ENCODE measurements around the gene HMCN2. TPM values are rescaled to one million over a fixed set of nuclear protein-coding genes. Genes with fewer than 3 reads are reported as not detected.

Gene HMCN2
- total and polyA plus RNA-seq, 2 of the 4 experiments (the other 2 are of a cell fraction), result 0.02 TPM; not detected in 1

DNA sequence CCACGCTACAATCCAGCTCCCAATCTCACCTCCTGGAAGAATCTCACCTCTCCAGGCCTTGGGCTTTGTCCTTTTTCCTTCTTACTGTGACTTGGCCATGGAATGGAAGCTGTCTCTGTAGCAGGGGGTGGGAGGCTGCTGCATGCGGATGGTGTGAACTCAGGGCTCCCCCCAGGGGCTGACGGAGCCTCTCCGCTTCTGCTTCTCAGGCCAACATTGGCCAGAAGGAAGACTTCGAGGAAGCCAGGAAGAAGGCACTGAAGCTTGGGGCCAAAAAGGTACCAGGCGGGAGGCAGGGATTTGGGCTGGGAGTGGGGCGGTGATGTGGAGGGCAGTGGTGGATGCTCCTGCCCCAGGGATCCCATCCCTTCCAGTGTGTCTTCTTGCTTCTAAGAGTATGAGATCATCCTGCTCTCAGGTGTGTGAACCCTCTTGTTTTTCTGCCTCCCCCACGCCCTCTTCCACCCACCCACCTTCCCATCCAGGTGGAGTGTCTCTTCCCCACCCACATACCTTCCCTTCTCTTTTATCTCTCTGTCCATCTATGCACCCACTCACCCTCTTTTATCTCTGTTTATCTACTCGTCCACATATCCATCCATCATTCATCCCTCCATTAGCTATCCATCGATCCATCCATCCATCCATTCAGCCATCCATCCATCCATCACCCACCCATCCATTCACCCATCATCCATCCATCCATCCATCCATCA, 188.7 kb downstream of the HMCN2 start:
- DNase-seq (no peak), ATAC-seq (ENCODE audit: low read depth) (no peak)
- H2BK5ac ChIP-seq (ENCODE audit: low read depth, low read length, poor library complexity, severe bottlenecking), result peak overlapping the region; percentile 54
- no peak overlapping the region for H3K56ac ChIP-seq (ENCODE audit: extremely low read depth, insufficient read depth, low read length)
- intact Hi-C loops (cut with micrococcal nuclease), result no loop called here
- no peak overlapping the region for H2BK120ac ChIP-seq (ENCODE audit: low read depth, low read length)
- no peak overlapping the region for H4K5ac ChIP-seq (ENCODE audit: low read depth, low read length)
- no peak overlapping the region for H3K4ac ChIP-seq (ENCODE audit: low read depth, low read length)
- H3K4me1 ChIP-seq (ENCODE audit: control insufficient read depth, insufficient read depth, low read length), result peaks cover 9% of the 10 kb centered on the region
- TF ChIP-seq SMC3 (IDR thresholded peaks at IDR 0.05; ENCODE audit: low read depth, low read length), result no peak
- TF ChIP-seq MAZ (IDR thresholded peaks at IDR 0.05; ENCODE audit: borderline replicate concordance, low read depth, low read length), result no peak
- TF ChIP-seq RAD21 (IDR thresholded peaks at IDR 0.05; ENCODE audit: low read length), result no peak
- no peak for TF ChIP-seq FOS (IDR thresholded peaks at IDR 0.05; ENCODE audit: low read depth, low read length)
- TF ChIP-seq POLR2A (IDR thresholded peaks at IDR 0.05; ENCODE audit: low read depth, low read length), result no peak
- no peak for TF ChIP-seq BHLHE40 (IDR thresholded peaks at IDR 0.05; ENCODE audit: low read depth, low read length)
- no peak for TF ChIP-seq MXI1 (IDR thresholded peaks at IDR 0.05; ENCODE audit: borderline replicate concordance, low read depth, low read length)
- TF ChIP-seq, protein P1, sequence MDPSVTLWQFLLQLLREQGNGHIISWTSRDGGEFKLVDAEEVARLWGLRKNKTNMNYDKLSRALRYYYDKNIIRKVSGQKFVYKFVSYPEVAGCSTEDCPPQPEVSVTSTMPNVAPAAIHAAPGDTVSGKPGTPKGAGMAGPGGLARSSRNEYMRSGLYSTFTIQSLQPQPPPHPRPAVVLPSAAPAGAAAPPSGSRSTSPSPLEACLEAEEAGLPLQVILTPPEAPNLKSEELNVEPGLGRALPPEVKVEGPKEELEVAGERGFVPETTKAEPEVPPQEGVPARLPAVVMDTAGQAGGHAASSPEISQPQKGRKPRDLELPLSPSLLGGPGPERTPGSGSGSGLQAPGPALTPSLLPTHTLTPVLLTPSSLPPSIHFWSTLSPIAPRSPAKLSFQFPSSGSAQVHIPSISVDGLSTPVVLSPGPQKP (IDR thresholded peaks at IDR 0.05; ENCODE audit: borderline replicate concordance, low read depth, low read length), result no peak
- TF ChIP-seq, protein P2, sequence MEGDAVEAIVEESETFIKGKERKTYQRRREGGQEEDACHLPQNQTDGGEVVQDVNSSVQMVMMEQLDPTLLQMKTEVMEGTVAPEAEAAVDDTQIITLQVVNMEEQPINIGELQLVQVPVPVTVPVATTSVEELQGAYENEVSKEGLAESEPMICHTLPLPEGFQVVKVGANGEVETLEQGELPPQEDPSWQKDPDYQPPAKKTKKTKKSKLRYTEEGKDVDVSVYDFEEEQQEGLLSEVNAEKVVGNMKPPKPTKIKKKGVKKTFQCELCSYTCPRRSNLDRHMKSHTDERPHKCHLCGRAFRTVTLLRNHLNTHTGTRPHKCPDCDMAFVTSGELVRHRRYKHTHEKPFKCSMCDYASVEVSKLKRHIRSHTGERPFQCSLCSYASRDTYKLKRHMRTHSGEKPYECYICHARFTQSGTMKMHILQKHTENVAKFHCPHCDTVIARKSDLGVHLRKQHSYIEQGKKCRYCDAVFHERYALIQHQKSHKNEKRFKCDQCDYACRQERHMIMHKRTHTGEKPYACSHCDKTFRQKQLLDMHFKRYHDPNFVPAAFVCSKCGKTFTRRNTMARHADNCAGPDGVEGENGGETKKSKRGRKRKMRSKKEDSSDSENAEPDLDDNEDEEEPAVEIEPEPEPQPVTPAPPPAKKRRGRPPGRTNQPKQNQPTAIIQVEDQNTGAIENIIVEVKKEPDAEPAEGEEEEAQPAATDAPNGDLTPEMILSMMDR (conservative IDR thresholded peaks at IDR 0.05; ENCODE audit: low read depth, low read length), result no peak
- no peak for TF ChIP-seq CEBPB (IDR thresholded peaks at IDR 0.05; ENCODE audit: low read depth, low read length)
- TF ChIP-seq RFX5 (IDR thresholded peaks at IDR 0.05; ENCODE audit: low read depth, low read length), result no peak
- TF ChIP-seq NFE2L2 (IDR thresholded peaks at IDR 0.05; ENCODE audit: low read depth, low read length), result no peak
- TF ChIP-seq RCOR1 (IDR thresholded peaks at IDR 0.05; ENCODE audit: insufficient replicate concordance, low read length), result no peak
- TF ChIP-seq, protein P3, sequence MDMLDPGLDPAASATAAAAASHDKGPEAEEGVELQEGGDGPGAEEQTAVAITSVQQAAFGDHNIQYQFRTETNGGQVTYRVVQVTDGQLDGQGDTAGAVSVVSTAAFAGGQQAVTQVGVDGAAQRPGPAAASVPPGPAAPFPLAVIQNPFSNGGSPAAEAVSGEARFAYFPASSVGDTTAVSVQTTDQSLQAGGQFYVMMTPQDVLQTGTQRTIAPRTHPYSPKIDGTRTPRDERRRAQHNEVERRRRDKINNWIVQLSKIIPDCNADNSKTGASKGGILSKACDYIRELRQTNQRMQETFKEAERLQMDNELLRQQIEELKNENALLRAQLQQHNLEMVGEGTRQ (IDR thresholded peaks at IDR 0.05; ENCODE audit: low read depth, low read length), result no peak
- TF ChIP-seq MAFK (IDR thresholded peaks at IDR 0.05; ENCODE audit: low read depth, low read length), result no peak
- no peak for TF ChIP-seq CHD1 (IDR thresholded peaks at IDR 0.05; ENCODE audit: low read depth, low read length)
- no peaks in the 10 kb centered on the region; the same call in 1 of the 2 replicates for H3K9me1 ChIP-seq (ENCODE audit: insufficient read depth, low read length)
- ChIA-PET POLR2A (ENCODE audit: unreplicated experiment) (no interaction called here), CTCF (no interaction called here)
- peak overlapping the region; percentile 18 for H2AFZ ChIP-seq (replicated peaks; ENCODE audit: low read length, poor library complexity)
- no TSS peak for BruUV-seq (replicated peaks)
- H3K36me3 ChIP-seq (ENCODE audit: control insufficient read depth, insufficient read depth, low read length), result no peaks in the 10 kb centered on the region
- dilution Hi-C loops (cut with HindIII; ENCODE audit: low sequenced_read_pairs, unreplicated experiment), result no loop called here
- no peak overlapping the region for H2BK20ac ChIP-seq (ENCODE audit: low read depth, low read length)
- H3K9me3 ChIP-seq (ENCODE audit: control insufficient read depth, insufficient read depth, low read length), result no peaks in the 10 kb centered on the region
- H2AK9ac ChIP-seq (replicated peaks; ENCODE audit: low read depth, low read length, poor library complexity), result no peak overlapping the region
- H4K8ac ChIP-seq (ENCODE audit: low read depth in 2 of 2, low read length in 2 of 2), result no peak overlapping the region
- in situ Hi-C loops (cut with MboI; ENCODE audit: low sequenced_read_pairs), result loop anchor here (5.0 kb wide), 1 partner anchor 233 kb away; no protein-coding TSS in a partner anchor
- H2BK15ac ChIP-seq (ENCODE audit: low read depth, low read length), result no peak overlapping the region
- H3K4me3 ChIP-seq (ENCODE audit: insufficient read depth, low read depth, low read length), result no peak overlapping the region
- no peak overlapping the region for H4K91ac ChIP-seq (ENCODE audit: insufficient read depth, low read depth, low read length)
- H3K14ac ChIP-seq (replicated peaks; ENCODE audit: low read depth, low read length), result no peak overlapping the region
- H3K79me1 ChIP-seq (ENCODE audit: low read depth in 1 of 2, low read length in 2 of 2), result no peaks in the 10 kb centered on the region
- no peak overlapping the region for H3K4me2 ChIP-seq (ENCODE audit: low read depth, low read length)
- no peak overlapping the region for H3K27ac ChIP-seq (ENCODE audit: insufficient read depth, low read length)
- no peak overlapping the region for H3K9ac ChIP-seq (ENCODE audit: low read depth, low read length)
- H3K27me3 ChIP-seq (ENCODE audit: control insufficient read depth, insufficient read depth, low read length), result peaks cover 2% of the 10 kb centered on the region; the same call in 1 of the 2 replicates
- 83% methylated on average over 4 of the region's 10 CpGs; no CpG with 5 or more reads in 1 of the 2 experiments for WGBS, 2 experiments (ENCODE audit: extremely low coverage in 2 of 2, insufficient read length in 1 of 2)
- no peak overlapping the region for H3K23ac ChIP-seq (ENCODE audit: low read depth, low read length)
- H3K18ac ChIP-seq (ENCODE audit: low read depth, low read length), result no peak overlapping the region
- H2AK5ac ChIP-seq (ENCODE audit: low read depth, low read length), result no peak overlapping the region
- H4K20me1 ChIP-seq (ENCODE audit: insufficient read depth, low read length), result peaks cover 5% of the 10 kb centered on the region; the same call in 1 of the 2 replicates
